Stimulated activated CD4-positive, alpha-beta T cell treated with anti-CD3 and anti-CD28 coated beads, Interleukin-4, amount 100 ng/mL, for 24 hours (primary cell): ENCODE results near the gene MX1.

ENCODE experiments used
- DNase-seq: peaks from one replicate; pipeline ENCODE4 v3.0.0-alpha.2; 2020

MX1 gene, protein sequence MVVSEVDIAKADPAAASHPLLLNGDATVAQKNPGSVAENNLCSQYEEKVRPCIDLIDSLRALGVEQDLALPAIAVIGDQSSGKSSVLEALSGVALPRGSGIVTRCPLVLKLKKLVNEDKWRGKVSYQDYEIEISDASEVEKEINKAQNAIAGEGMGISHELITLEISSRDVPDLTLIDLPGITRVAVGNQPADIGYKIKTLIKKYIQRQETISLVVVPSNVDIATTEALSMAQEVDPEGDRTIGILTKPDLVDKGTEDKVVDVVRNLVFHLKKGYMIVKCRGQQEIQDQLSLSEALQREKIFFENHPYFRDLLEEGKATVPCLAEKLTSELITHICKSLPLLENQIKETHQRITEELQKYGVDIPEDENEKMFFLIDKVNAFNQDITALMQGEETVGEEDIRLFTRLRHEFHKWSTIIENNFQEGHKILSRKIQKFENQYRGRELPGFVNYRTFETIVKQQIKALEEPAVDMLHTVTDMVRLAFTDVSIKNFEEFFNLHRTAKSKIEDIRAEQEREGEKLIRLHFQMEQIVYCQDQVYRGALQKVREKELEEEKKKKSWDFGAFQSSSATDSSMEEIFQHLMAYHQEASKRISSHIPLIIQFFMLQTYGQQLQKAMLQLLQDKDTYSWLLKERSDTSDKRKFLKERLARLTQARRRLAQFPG

DNA sequence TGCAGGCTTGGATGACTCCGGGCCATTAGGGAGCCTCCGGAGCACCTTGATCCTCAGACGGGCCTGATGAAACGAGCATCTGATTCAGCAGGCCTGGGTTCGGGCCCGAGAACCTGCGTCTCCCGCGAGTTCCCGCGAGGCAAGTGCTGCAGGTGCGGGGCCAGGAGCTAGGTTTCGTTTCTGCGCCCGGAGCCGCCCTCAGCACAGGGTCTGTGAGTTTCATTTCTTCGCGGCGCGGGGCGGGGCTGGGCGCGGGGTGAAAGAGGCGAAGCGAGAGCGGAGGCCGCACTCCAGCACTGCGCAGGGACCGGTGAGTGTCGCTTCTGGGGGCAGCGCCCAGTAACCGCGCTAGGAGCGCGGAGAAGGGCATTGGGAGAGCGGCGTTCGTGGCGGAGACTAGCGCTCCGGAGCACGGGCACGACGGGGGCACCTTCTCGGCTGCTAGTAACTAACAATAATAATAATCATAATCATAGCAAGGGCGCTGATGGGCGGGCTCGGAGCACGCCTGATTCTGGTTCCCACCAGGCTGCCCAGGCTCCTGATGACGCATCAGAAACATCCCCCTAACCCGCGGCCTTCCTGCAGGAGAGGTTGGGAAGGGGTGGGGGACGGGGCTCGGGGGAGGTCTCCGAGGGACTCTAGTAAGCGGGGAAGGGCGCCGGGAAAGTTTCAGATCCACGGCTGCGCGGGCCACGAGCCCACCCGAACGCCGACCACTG is at the start of gene MX1:
TSS of gene MX1 (plus strand) at position 286 of the 722 bp plus-strand sequence. CDS start 5,832 bp downstream, outside the sequence.
- DNase-seq: peak; percentile 82

GRCh38 chr21:41377715-41378114 is 48.3 kb upstream of the MX1 start:
- no peak for DNase-seq

- DNase-seq: no peak
Measured at GRCh38 chr21:41378849-41379248, 47.2 kb upstream of the MX1 start.

DNA sequence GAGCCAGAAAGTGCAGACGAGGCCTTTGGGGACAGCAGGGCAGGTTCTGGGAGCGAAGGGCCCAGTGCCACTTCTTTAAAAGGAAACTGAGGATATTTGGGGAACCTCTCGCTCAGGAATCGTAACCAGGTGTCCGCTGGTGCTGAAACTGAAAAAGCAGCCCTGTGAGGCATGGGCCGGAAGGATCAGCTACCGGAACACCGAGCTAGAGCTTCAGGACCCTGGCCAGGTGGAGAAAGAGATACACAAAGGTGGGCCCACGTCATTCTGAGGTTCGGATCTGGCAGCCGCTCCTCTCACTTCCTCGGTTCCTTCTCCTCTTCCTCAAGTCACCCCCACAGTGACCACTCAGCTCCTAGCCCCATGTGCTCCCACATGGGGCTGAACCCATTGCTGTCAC is 46.1 kb upstream of the MX1 start:
- DNase-seq: no peak

DNA sequence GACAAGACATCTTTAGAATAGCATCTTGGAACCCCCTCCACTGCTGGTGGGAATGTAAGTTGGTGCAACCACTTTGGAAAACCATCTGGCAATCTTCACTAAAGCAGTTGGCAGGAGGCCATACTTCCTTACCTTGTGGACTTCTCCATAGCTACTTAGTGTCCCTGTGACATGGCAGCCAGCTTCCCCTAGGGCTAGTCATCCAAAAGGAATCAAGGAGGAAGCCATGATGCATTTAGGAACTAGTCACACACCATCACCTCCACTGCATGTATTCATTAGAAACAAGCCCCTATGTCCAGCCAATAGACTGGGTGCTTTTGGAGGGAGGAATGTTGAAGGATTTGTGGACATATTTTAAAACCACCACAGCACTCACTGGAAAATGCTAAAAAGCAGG is 44.3 kb upstream of the MX1 start:
- DNase-seq: no peak

- DNase-seq: no peak
Measured at GRCh38 chr21:41387042-41387819, 38.8 kb upstream of the MX1 start.

DNA sequence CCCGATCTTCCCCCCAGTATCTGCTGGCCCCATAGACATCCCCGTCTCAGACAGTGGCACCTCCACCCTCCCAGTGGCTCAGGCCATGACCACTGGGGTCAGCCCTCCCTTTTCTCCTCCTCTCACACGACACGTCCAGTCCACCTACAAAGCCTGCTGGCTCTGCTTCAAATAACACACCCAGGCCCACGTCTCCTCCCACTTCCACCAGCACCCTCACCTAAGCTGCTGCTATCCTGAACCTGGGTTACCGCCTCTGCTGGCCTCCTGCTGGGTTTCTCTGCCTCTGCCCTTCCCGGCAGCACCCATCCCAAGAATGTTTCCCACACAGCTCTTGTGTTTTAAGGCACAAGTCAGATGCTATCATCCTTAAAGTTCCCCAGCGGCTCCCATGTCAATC is 38.2 kb upstream of the MX1 start:
- DNase-seq: no peak

- DNase-seq: no peak
Measured at GRCh38 chr21:41388259-41388658, 37.8 kb upstream of the MX1 start.

DNA sequence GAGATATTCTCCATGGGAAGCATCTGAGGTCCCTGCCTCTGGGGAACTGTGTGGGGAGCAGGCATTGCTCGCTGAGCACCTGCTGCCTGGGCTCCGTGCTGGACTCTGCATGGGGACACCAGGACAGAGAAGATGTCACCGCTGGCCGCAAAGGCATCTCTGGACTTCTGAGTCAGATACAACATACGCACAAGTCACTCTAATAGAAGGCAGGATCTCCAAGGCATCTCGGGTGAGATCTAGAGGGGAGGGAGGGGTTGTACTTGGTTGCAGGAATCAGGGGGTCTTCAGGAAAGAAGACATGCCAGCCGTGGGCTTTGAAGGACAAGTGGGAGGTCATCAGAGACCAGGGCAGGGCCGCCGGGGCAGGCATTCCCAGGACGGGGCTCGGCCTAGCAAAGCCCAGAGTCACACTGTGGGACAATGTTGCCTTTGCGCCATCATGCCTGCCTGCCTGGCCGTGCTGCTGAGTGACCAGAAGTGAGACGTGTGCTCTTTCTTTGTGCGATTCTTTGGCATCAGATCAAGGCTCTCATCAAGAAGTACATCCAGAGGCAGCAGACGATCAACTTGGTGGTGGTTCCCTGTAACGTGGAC is 35.9 kb upstream of the MX1 start:
- DNase-seq: no peak

GRCh38 chr21:41393876-41394465 is 32.1 kb upstream of the MX1 start:
- DNase-seq: no peak

GRCh38 chr21:41396558-41397075 is 29.4 kb upstream of the MX1 start:
- DNase-seq: no peak

DNA sequence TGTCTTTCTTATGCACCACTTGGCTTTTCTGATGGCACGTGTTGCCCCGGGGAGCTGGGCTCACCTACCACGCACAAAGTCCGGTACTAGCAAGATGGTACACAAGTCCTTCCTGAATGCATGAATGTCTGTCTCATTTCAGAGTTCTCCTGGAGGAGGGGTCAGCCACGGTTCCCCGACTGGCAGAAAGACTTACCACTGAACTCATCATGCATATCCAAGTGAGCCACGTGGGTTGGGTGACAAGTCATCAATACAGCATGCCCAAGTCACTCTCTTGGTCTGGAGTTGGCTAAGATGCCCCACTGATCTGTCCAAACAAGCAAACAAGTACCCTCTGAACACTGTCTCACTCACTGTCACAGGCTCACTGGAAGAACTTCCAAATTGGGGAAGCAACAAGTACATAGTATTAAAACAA is 28.6 kb upstream of the MX1 start:
- DNase-seq: no peak

DNA sequence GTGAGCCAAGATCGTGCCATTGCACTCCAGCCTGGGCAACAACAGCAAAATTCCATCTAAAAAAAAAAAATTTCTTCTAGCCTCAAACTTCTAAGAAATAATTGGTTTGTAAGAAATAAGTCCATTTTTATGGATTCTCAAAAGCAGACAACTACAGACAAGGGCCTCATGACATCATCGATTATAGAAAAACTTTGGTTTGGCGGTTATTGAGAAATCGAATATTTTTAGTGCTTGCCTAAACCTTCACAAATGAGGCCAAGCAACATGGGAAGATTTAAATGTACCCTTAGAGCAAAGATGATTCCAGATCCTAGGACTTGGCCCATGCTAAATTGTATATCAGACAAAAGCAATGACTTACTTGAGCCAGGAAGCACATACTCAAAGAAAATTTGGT is 27.8 kb upstream of the MX1 start:
- DNase-seq: no peak

- no peak for DNase-seq
Measured at GRCh38 chr21:41398831-41399230, 27.2 kb upstream of the MX1 start.

DNA sequence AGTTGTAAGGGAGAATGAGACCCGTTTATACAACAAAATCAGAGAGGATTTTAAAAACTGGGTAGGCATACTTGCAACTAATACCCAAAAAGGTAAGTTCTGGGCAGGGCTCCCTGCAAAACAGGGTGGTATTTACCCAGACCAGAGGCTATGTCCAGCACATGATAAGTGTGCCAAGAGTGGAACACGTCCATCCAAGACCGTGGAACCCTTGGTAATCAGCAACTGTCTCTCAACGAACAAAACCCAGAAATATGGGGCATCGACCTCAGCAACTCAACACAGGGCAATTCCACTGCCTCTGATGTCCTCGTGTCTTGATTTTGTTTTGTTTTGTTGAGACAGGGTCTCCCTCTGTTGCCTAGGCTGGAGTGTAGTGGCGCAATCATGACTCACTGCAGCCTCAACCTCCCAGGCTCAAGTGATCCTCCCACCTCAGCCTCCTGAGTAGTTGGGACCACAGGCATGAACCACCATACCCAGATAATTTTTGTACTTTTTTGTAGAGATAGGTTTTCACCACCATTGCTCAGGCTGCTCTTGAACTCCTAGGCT is 26.7 kb upstream of the MX1 start:
- DNase-seq: no peak

DNA sequence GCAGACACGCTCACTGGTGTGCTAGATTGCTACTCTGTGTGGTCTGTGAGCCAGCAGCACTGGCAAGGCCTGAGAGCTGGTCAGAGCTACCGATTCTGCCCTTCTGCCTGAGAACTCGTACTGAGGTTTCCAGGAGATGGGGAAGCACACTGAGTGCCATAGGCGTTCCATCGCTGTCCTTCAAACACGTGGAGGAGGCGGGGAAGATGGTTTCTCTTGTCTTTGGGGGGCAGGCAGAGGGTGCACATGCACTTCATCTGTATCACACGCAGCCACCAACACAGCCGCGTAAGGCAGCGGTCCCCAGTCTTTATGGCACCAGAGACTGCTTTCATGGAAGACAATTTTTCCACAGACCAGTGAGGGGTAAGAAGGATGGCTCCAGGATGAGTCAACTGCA is 23.8 kb upstream of the MX1 start:
- no peak for DNase-seq

GRCh38 chr21:41402796-41403195 is 23.2 kb upstream of the MX1 start:
- DNase-seq: no peak

- no peak for DNase-seq
Measured at GRCh38 chr21:41403331-41403730, 22.7 kb upstream of the MX1 start.

DNA sequence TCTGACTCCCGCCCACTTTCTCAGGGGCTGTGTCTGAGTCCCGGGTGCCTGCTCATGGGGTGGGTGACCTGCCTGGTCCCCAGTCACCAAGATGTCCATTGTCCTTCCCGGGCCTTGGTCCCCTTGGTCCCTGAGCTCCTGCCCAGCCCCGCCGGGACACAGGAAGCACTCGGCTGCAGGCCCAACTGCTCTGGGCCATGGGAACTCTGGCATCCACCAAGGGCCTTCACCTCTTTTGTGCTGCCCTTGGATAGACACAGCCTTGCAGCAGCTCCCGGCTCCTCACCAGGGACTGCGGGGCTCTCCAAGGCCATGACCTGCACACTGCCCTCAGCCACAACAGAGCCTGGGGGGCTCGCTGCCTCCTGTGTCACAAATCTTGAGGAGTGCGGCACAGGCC is 22.1 kb upstream of the MX1 start:
- no peak for DNase-seq

DNA sequence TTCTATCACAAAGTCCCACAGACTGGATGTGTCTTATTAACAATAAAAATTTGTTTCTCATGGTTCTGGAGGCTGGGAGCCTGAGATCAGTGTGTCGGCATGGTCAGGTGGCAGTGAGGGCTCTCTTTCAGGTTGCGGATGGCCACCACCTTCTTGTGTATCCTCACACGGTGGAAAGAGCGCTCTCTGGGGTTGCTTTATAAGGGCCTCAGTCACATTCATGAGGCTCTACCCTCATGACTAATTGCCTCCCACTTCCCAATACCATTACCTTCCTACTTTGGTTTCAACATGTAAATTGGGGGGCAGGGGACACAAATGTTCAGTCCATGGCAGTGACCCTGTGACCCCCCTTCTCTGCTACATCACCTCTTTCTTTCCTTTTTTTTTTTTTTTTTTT is 20.7 kb upstream of the MX1 start:
- no peak for DNase-seq

GRCh38 chr21:41406340-41406739 is 19.7 kb upstream of the MX1 start:
- no peak for DNase-seq
